ENCODE results near the gene ARCN1. TPM values are rescaled to one million over a fixed set of nuclear protein-coding genes. Genes with fewer than 3 reads are reported as not detected.

The ARCN1 gene
- total and polyA plus RNA-seq, 9 of the 15 experiments (the other 6 are each of a cell fraction or from before 2014, with no cell fraction given), result 30.0 to 224 (median 76.4) TPM

DNA sequence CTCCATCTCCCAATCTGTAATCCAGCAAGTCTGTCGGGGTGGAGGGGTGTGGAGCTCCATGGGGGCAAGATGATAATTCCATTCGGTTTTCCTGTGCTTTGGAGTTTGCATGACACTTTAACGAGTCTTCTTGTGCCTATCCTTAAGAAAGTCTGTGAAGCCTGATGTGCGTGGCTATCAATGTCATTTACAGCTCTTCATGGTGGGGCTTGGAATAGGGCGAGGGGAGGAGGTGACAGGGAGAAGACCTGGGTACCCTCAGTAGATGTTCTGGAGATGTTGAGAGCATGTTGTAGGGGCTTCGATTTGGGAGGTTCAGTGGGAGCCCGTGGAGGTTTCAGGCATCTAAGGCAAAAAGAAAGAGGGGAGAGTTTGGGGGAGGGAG, 34.6 kb downstream of the ARCN1 start:
- Histone ChIP-seq H3K4me3 (no peak overlapping the region), H3K79me2 (ENCODE audit: control insufficient read depth, insufficient read depth, low read length) (peaks cover 10% of the 10 kb centered on the region; the same call in 2 of the 3 replicates), H3K27me3 (ENCODE audit: control insufficient read depth in 2 of 2, insufficient read depth in 2 of 2, low read length in 2 of 2) (no peaks in the 10 kb centered on the region), H3K27ac (ENCODE audit: extremely low read depth, low read depth, low read length) (no peak overlapping the region), H3K36me3 (ENCODE audit: control insufficient read depth, insufficient read depth, low read length) (peaks cover 9% of the 10 kb centered on the region), H3K4me1 (replicated peaks in 1 of 2; ENCODE audit: control insufficient read depth in 2 of 2, insufficient read depth in 2 of 2, low read length in 2 of 2) (peaks cover 54 to 67% of the 10 kb centered on the region in 2 experiments), H2AFZ (ENCODE audit: low read depth, low read length) (peak overlapping the region; percentile 26; the same call in 1 of the 2 replicates), H3K9me3 (replicated peaks; ENCODE audit: control insufficient read depth, insufficient read depth, low read depth, low read length) (no peaks in the 10 kb centered on the region), H3K9ac (ENCODE audit: insufficient read depth in 1 of 2, low read depth in 2 of 2, low read length in 2 of 2) (no peak overlapping the region; a peak in 1 of 4 replicates), H3K9me1 (ENCODE audit: control insufficient read depth, insufficient read depth, low read length) (no peaks in the 10 kb centered on the region), H4K20me1 (replicated peaks; ENCODE audit: control insufficient read depth, insufficient read depth, low read length) (0 out of 2 replicates have a peak, but pooled peaks cover 3% of the 10 kb centered on the region), H3K4me2 (ENCODE audit: insufficient read depth, low read length) (no peak overlapping the region)
- 63% methylated on average over 6 of the region's 7 CpGs for WGBS (ENCODE audit: insufficient coverage, low coverage, missing lambda C conversion rate)
- ChIA-PET POLR2A (interaction anchor here (0.7 to 2.6 kb wide), 6 partner anchors 13 to 714 kb away, joined by 3 to 20 read pairs (median 4); no protein-coding TSS in a partner anchor), CTCF (ENCODE audit: low intra/inter-chr PET ratio) (no interaction called here)
- FAIRE-seq, result no peak
- in situ Hi-C loops (cut with MboI), result no loop called here
- intact Hi-C loops (cut with micrococcal nuclease), result no loop called here
- ATAC-seq, result no peak
- no peak for DNase-seq (ENCODE audit: extremely low read depth in 1 of 4, low spot score in 3 of 4)
- no TSS peak for BruUV-seq (replicated peaks)
- no peak for TF ChIP-seq NBN (IDR thresholded peaks at IDR 0.05; ENCODE audit: low read depth)
- TF ChIP-seq ZNF584 (CRISPR knock-in tag; IDR thresholded peaks at IDR 0.05; ENCODE audit: low read depth), result no peak
- TF ChIP-seq JUND (IDR thresholded peaks at IDR 0.05; ENCODE audit: borderline replicate concordance, low read depth, low read length), result no peak
- no peak for TF ChIP-seq JUND (tag; IDR thresholded peaks at IDR 0.05; ENCODE audit: borderline replicate concordance, low read depth, low read length)
- no peak for TF ChIP-seq PHF21A (IDR thresholded peaks at IDR 0.05; ENCODE audit: borderline replicate concordance, low read depth)
- TF ChIP-seq, protein P1, sequence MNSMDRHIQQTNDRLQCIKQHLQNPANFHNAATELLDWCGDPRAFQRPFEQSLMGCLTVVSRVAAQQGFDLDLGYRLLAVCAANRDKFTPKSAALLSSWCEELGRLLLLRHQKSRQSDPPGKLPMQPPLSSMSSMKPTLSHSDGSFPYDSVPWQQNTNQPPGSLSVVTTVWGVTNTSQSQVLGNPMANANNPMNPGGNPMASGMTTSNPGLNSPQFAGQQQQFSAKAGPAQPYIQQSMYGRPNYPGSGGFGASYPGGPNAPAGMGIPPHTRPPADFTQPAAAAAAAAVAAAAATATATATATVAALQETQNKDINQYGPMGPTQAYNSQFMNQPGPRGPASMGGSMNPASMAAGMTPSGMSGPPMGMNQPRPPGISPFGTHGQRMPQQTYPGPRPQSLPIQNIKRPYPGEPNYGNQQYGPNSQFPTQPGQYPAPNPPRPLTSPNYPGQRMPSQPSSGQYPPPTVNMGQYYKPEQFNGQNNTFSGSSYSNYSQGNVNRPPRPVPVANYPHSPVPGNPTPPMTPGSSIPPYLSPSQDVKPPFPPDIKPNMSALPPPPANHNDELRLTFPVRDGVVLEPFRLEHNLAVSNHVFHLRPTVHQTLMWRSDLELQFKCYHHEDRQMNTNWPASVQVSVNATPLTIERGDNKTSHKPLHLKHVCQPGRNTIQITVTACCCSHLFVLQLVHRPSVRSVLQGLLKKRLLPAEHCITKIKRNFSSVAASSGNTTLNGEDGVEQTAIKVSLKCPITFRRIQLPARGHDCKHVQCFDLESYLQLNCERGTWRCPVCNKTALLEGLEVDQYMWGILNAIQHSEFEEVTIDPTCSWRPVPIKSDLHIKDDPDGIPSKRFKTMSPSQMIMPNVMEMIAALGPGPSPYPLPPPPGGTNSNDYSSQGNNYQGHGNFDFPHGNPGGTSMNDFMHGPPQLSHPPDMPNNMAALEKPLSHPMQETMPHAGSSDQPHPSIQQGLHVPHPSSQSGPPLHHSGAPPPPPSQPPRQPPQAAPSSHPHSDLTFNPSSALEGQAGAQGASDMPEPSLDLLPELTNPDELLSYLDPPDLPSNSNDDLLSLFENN (IDR thresholded peaks at IDR 0.05; ENCODE audit: low read depth in 2 of 2, low read length in 2 of 2), result no peak
- TF ChIP-seq, protein P2, sequence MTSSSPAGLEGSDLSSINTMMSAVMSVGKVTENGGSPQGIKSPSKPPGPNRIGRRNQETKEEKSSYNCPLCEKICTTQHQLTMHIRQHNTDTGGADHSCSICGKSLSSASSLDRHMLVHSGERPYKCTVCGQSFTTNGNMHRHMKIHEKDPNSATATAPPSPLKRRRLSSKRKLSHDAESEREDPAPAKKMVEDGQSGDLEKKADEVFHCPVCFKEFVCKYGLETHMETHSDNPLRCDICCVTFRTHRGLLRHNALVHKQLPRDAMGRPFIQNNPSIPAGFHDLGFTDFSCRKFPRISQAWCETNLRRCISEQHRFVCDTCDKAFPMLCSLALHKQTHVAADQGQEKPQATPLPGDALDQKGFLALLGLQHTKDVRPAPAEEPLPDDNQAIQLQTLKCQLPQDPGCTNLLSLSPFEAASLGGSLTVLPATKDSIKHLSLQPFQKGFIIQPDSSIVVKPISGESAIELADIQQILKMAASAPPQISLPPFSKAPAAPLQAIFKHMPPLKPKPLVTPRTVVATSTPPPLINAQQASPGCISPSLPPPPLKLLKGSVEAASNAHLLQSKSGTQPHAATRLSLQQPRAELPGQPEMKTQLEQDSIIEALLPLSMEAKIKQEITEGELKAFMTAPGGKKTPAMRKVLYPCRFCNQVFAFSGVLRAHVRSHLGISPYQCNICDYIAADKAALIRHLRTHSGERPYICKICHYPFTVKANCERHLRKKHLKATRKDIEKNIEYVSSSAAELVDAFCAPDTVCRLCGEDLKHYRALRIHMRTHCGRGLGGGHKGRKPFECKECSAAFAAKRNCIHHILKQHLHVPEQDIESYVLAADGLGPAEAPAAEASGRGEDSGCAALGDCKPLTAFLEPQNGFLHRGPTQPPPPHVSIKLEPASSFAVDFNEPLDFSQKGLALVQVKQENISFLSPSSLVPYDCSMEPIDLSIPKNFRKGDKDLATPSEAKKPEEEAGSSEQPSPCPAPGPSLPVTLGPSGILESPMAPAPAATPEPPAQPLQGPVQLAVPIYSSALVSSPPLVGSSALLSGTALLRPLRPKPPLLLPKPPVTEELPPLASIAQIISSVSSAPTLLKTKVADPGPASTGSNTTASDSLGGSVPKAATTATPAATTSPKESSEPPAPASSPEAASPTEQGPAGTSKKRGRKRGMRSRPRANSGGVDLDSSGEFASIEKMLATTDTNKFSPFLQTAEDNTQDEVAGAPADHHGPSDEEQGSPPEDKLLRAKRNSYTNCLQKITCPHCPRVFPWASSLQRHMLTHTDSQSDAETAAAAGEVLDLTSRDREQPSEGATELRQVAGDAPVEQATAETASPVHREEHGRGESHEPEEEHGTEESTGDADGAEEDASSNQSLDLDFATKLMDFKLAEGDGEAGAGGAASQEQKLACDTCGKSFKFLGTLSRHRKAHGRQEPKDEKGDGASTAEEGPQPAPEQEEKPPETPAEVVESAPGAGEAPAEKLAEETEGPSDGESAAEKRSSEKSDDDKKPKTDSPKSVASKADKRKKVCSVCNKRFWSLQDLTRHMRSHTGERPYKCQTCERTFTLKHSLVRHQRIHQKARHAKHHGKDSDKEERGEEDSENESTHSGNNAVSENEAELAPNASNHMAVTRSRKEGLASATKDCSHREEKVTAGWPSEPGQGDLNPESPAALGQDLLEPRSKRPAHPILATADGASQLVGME (CRISPR knock-in tag; IDR thresholded peaks at IDR 0.05), result no peak
- TF ChIP-seq RBM15 (IDR thresholded peaks at IDR 0.05; ENCODE audit: insufficient read depth, low read length), result no peak
- no peak for TF ChIP-seq ZBTB7A (IDR thresholded peaks at IDR 0.05; ENCODE audit: borderline replicate concordance, control insufficient read depth, low read depth, low read length)
- no peak for TF ChIP-seq ELF2 (CRISPR knock-in tag; IDR thresholded peaks at IDR 0.05)
- TF ChIP-seq, protein P3, sequence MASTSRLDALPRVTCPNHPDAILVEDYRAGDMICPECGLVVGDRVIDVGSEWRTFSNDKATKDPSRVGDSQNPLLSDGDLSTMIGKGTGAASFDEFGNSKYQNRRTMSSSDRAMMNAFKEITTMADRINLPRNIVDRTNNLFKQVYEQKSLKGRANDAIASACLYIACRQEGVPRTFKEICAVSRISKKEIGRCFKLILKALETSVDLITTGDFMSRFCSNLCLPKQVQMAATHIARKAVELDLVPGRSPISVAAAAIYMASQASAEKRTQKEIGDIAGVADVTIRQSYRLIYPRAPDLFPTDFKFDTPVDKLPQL (IDR thresholded peaks at IDR 0.05; ENCODE audit: extremely low read depth, insufficient read length), result no peak
- TF ChIP-seq FOXM1 (IDR thresholded peaks at IDR 0.05; ENCODE audit: low read depth), result no peak
- no peak for TF ChIP-seq FOXM1 (CRISPR knock-in tag; IDR thresholded peaks at IDR 0.05; ENCODE audit: low read depth)

Measured in K562 (cell line).